Measurements from ENCODE around the gene PSMB7.

DNA sequence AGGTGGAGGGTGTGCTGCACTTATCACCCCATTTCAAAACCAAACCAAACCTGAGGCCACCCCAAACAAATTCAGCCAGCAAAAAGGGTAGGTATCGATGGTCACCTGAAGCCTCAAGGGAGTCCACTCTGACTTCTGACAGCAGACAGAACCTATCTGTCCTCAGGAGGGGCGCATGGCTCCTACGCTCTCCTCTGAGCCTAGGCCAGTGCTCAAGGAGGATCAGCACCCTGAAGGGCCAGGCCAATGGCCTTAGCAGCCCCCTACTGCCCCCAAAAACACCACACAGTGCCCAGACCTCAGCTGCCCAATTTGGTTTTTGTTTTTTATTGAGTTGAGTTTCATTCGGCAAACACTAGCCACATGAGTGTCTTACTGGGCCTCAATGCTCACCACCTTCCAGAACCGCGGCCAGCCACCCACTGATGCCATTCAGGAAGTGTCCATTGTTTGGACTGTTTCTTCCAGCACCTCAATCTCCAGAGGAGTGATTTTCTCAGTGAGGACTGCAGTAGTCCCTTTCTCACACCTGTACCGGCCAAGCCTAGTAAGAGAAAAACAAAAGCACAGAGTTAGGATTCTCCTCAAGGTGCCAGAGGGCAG, 62.0 kb downstream of the PSMB7 start:
- no peak for TF ChIP-seq POLR2A (IDR thresholded peaks at IDR 0.05)
- TF ChIP-seq, protein P1, sequence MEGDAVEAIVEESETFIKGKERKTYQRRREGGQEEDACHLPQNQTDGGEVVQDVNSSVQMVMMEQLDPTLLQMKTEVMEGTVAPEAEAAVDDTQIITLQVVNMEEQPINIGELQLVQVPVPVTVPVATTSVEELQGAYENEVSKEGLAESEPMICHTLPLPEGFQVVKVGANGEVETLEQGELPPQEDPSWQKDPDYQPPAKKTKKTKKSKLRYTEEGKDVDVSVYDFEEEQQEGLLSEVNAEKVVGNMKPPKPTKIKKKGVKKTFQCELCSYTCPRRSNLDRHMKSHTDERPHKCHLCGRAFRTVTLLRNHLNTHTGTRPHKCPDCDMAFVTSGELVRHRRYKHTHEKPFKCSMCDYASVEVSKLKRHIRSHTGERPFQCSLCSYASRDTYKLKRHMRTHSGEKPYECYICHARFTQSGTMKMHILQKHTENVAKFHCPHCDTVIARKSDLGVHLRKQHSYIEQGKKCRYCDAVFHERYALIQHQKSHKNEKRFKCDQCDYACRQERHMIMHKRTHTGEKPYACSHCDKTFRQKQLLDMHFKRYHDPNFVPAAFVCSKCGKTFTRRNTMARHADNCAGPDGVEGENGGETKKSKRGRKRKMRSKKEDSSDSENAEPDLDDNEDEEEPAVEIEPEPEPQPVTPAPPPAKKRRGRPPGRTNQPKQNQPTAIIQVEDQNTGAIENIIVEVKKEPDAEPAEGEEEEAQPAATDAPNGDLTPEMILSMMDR (IDR thresholded peaks at IDR 0.05): no peak
